Measurements from ENCODE around the gene TTF1.

DNA sequence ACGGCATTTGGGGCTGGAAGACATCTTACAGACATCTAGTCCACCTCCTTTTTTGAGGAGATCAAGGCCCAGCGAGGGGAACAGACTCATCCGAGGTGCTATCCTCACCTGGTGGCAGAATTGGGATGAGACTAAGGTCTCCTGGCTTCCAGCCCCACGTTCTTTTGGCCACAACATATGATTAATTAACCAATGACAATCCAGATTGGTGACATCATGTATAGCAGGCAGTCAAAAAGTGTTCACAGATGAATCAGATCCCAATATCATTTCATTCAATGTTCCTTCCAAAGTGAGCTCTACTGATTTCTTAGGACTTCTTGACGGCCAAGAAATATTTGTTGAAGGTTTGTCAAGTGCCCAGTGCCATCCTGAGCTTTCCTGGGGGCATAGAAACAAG is 7.3 kb upstream of the TTF1 start:
- TF ChIP-seq CTCF (IDR thresholded peaks at IDR 0.05) (no peak), POLR2A (IDR thresholded peaks at IDR 0.05) (no peak), EP300 (IDR thresholded peaks at IDR 0.05; ENCODE audit: low read depth) (no peak), POLR2AphosphoS5 (IDR thresholded peaks at IDR 0.05) (no peak)
